ENCODE results near the gene ZKSCAN3. TPM values are rescaled to one million over a fixed set of nuclear protein-coding genes. Genes with fewer than 3 reads are reported as not detected.

Gene ZKSCAN3
- total RNA-seq, 1 experiment from 2014 or later: 11.2 TPM

DNA sequence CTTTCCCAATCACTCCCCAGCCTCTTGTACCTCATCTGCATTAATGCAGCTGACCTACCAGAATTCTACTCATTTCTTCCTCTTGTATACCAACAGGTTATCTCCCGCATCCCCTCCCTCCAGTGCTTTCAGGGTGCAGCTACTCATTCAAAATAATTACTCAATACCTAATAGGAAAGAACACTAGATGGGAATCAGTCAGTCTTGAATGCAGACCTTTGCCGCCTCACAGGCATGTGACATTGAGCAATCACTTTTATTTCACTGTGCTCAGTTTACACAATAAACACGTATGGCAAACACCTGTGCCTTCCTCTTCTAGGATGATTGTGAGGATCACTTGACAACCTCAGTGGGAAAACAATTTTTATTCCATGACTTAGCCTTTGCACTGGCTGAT lies 27.1 kb upstream of the ZKSCAN3 start (continued):
- TF ChIP-seq, protein P1, sequence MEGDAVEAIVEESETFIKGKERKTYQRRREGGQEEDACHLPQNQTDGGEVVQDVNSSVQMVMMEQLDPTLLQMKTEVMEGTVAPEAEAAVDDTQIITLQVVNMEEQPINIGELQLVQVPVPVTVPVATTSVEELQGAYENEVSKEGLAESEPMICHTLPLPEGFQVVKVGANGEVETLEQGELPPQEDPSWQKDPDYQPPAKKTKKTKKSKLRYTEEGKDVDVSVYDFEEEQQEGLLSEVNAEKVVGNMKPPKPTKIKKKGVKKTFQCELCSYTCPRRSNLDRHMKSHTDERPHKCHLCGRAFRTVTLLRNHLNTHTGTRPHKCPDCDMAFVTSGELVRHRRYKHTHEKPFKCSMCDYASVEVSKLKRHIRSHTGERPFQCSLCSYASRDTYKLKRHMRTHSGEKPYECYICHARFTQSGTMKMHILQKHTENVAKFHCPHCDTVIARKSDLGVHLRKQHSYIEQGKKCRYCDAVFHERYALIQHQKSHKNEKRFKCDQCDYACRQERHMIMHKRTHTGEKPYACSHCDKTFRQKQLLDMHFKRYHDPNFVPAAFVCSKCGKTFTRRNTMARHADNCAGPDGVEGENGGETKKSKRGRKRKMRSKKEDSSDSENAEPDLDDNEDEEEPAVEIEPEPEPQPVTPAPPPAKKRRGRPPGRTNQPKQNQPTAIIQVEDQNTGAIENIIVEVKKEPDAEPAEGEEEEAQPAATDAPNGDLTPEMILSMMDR (IDR thresholded peaks at IDR 0.05 in 2 of 3, conservative IDR thresholded peaks at IDR 0.05 in 1 of 3; ENCODE audit: borderline replicate concordance in 1 of 3, insufficient read depth in 1 of 3, low read depth in 2 of 3, low read length in 2 of 3): no peak
- TF ChIP-seq YY1 (IDR thresholded peaks at IDR 0.05; ENCODE audit: extremely low read depth, insufficient replicate concordance, low read depth, low read length): no peak
- no peak for TF ChIP-seq MAX (IDR thresholded peaks at IDR 0.05)
- no peak for TF ChIP-seq EGR1 (IDR thresholded peaks at IDR 0.05; ENCODE audit: low read depth)
- no peak for TF ChIP-seq FOSL1 (IDR thresholded peaks at IDR 0.05; ENCODE audit: low read depth)

GRCh38 chr6:28323813-28324424 lies 25.8 kb upstream of the ZKSCAN3 start:
- Histone ChIP-seq H3K9me3 (ENCODE audit: control insufficient read depth in 1 of 2, insufficient read depth in 1 of 2, low read depth in 1 of 2, low read length in 2 of 2) (peaks cover 5 to 18% of the 10 kb centered on the region in 2 experiments; a peak in 3 of 4 replicates), H2AFZ (ENCODE audit: low read depth, low read length, poor library complexity, severe bottlenecking) (no peak overlapping the region), H3K4me1 (ENCODE audit: control insufficient read depth in 1 of 2, insufficient read depth in 2 of 2, low read length in 2 of 2) (no peaks in the 10 kb centered on the region), H3K9ac (ENCODE audit: low read length) (no peak overlapping the region), H3K4me3 (replicated peaks in 1 of 2; ENCODE audit: low read depth in 1 of 2, low read length in 2 of 2) (no peak overlapping the region), H3K9me2 (ENCODE audit: insufficient read depth) (no peaks in the 10 kb centered on the region), H3K27ac (ENCODE audit: low read depth, low read length) (no peak overlapping the region), H3K79me2 (ENCODE audit: insufficient read depth, low read length) (no peaks in the 10 kb centered on the region), H4K20me1 (ENCODE audit: insufficient read depth) (no peaks in the 10 kb centered on the region), H3K27me3 (ENCODE audit: insufficient read depth, low read length) (no peaks in the 10 kb centered on the region), H3K4me2 (ENCODE audit: low read length) (no peak overlapping the region), H3K36me3 (ENCODE audit: control insufficient read depth in 1 of 2, insufficient read depth in 2 of 2, low read length in 2 of 2) (peaks cover 0 to 17% of the 10 kb centered on the region in 2 experiments; a peak in 1 of 4 replicates)
- ATAC-seq (no peak), DNase-seq (ENCODE audit: low read depth, low spot score) (no peak)
- RAD21 ChIA-PET (ENCODE audit: low non-redundant PET in 1 of 2, low total read pairs in 2 of 2, uncharacterized antibody in 2 of 2, unreplicated experiment in 2 of 2): no interaction called here
- intact Hi-C loops (cut with micrococcal nuclease): no loop called here
- TF ChIP-seq EGR1 (IDR thresholded peaks at IDR 0.05; ENCODE audit: low read depth) (no peak), YY1 (IDR thresholded peaks at IDR 0.05; ENCODE audit: extremely low read depth, insufficient replicate concordance, low read depth, low read length) (no peak), SP1 (IDR thresholded peaks at IDR 0.05; ENCODE audit: low read depth) (no peak), FOSL1 (IDR thresholded peaks at IDR 0.05; ENCODE audit: low read depth) (no peak), JUND (IDR thresholded peaks at IDR 0.05) (no peak), ZBTB33 (IDR thresholded peaks at IDR 0.05; ENCODE audit: extremely low read depth, insufficient replicate concordance, low read length) (no peak), TCF7L2 (IDR thresholded peaks at IDR 0.05; ENCODE audit: borderline replicate concordance, extremely low read depth, insufficient read depth, insufficient read length) (no peak)
- TF ChIP-seq, protein P1 (IDR thresholded peaks at IDR 0.05 in 2 of 3, conservative IDR thresholded peaks at IDR 0.05 in 1 of 3; ENCODE audit: borderline replicate concordance in 1 of 3, insufficient read depth in 1 of 3, low read depth in 2 of 3, low read length in 2 of 3): no peak
- CTCF ChIA-PET: no interaction called here
- POLR2A ChIA-PET: no interaction called here
- BruUV-seq (replicated peaks): no TSS peak

All from HCT116 (cell line).